CD4-positive, alpha-beta T cell (primary cell): ENCODE data around the gene PRRX1. TPM values are rescaled to one million over a fixed set of nuclear protein-coding genes. Genes with fewer than 3 reads are reported as not detected.

ENCODE experiments used
- ATAC-seq: fragments of 200-7000 bp; cut with Tn5 transposase; one replicate; pipeline ENCODE4 v1.10.0; 2022; ENCODE audit warnings: mild to moderate bottlenecking; ENCODE audit not compliant: poor library complexity
- CTCF ChIA-PET: fragments of 350-600 bp; sonication (Branson Sonifier 250); formaldehyde crosslinking; loops from one replicate; lab custom pipeline; 2021; ENCODE audit warnings: antibody characterized with exemption, inconsistent platforms; lab: Charles Lee
- POLR2A ChIA-PET: fragments of 350-600 bp; sonication (Branson Sonifier 250); formaldehyde crosslinking; loops from one replicate; lab custom pipeline; 2021; ENCODE audit warnings: antibody characterized with exemption, inconsistent platforms; lab: Charles Lee
- DNase-seq, 14 experiments: peaks; one replicate each; pipeline ENCODE4 v3.0.0-alpha.2; 2013 to 2020; ENCODE audit warnings: mixed read lengths in 2 of 14
- H3K27ac ChIP-seq, 2 donors: one replicate each; pipeline versions ENCODE4 v1.5.1 to v1.7.0; 2013; ENCODE audit warnings: low read length in 2 of 2, low read depth in 1 of 2, mild to moderate bottlenecking in 1 of 2
- H3K27me3 ChIP-seq, 2 experiments: 1 replicate in 1 of 2; 2 replicates in 1 of 2; pipeline versions ENCODE4 v1.6.1 to v1.7.0; 2013; ENCODE audit warnings: low read length in 2 of 2, control low read depth in 1 of 2, mild to moderate bottlenecking in 1 of 2, moderate library complexity in 1 of 2; ENCODE audit not compliant: insufficient read depth in 2 of 2, control insufficient read depth in 1 of 2
- H3K36me3 ChIP-seq: one replicate; pipeline ENCODE4 v1.6.1; 2013; ENCODE audit warnings: low read length, control low read depth; ENCODE audit not compliant: insufficient read depth
- H3K4me1 ChIP-seq: one replicate; pipeline ENCODE4 v1.6.1; 2013; ENCODE audit warnings: low read length, control low read depth; ENCODE audit not compliant: insufficient read depth
- H3K4me3 ChIP-seq: one replicate; pipeline ENCODE4 v1.5.1; 2013; ENCODE audit warnings: mild to moderate bottlenecking, low read length, moderate library complexity
- H3K9me3 ChIP-seq, 2 experiments: 1 replicate in 1 of 2; 2 replicates in 1 of 2; pipeline versions ENCODE4 v1.6.1 to v1.7.0; 2013; ENCODE audit warnings: low read length in 2 of 2, mild to moderate bottlenecking in 2 of 2, control low read depth in 1 of 2, moderate library complexity in 1 of 2; ENCODE audit not compliant: control insufficient read depth in 1 of 2, insufficient read depth in 1 of 2
- H3K27ac Mint-ChIP-seq: one replicate; pipeline ENCODE4 v1.8.0; 2020; ENCODE audit warnings: mixed read lengths
- H3K27me3 Mint-ChIP-seq: one replicate; pipeline ENCODE4 v1.8.0; 2021; ENCODE audit warnings: mixed read lengths
- H3K36me3 Mint-ChIP-seq: one replicate; pipeline ENCODE4 v1.8.0; 2021; ENCODE audit warnings: low read depth, mixed read lengths
- H3K4me1 Mint-ChIP-seq: one replicate; pipeline ENCODE4 v1.8.0; 2021; ENCODE audit warnings: low read depth, mixed read lengths
- H3K4me3 Mint-ChIP-seq: one replicate; pipeline ENCODE4 v1.8.0; 2020; ENCODE audit warnings: mild to moderate bottlenecking, mixed read lengths
- H3K9me3 Mint-ChIP-seq: one replicate; pipeline ENCODE4 v1.8.0; 2020; ENCODE audit warnings: mixed read lengths
- intact Hi-C, 2 experiments: fragments of 100-400 bp; cut with DNase I in 1 of 2; cut with micrococcal nuclease in 1 of 2; formaldehyde crosslinking; loops; one replicate each; pipeline versions ENCODE4 v1.15.1 to v1.9.0; 2023 to 2025; cut with DNase I, micrococcal nuclease
- total RNA-seq, 174 experiments: library from RNA in 2 of 174; stranded (reverse) in 2 of 174; gene quantifications; one replicate each; pipeline ENCODE4 v1.2.3 and lab custom pipeline; 2021 to 2026
- TF ChIP-seq, protein P1 (sequence below): fragments of 200-600 bp; IDR thresholded peaks from one replicate; pipeline ENCODE4 v1.8.0; 2022; ENCODE audit warnings: antibody characterized with exemption, mild to moderate bottlenecking

PRRX1 gene
- total RNA-seq, 2 experiments from 2014 or later = not detected

DNA sequence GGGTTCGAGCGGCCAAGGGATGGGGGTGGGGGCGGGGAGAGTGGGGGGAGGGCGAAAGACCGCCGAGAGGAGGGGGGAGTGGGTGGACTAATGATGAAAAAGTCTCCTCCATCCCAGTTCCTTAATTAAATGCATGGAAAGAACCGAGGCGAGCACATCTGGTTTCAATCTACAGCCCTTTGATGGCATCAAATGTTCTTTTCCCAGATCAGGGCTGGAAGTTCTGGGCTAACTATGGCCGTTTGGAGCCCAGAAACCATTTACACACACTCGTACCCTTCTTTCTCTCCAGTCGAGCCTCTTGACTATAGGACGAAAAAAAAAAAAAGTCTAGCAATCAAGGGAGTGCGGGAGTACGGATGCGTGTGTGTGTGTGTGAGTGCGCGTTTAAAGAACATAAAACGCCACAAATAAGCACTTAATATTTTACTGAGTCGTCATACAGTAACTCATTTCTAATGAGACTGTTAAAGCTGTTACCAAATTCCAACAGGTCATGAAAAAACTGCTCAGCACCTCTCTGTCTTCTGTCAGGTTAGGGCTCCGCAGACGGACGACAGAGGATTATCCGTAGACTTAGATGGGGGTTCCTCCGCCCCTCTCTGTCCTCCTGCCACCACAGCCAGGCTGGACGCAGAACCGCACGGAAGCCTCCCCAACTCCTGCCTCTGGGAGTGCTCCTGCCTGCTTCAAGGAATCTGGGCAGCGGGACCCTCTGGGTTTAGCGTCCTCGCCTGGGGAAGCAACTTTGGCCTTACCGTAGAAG, 2.1 kb upstream of the PRRX1 start:
- H3K27me3 ChIP-seq = peaks cover 72 to 93% of the 10 kb centered on the region in 2 experiments
- intact Hi-C loops = no loop called here
- CTCF ChIA-PET = no interaction called here

DNA sequence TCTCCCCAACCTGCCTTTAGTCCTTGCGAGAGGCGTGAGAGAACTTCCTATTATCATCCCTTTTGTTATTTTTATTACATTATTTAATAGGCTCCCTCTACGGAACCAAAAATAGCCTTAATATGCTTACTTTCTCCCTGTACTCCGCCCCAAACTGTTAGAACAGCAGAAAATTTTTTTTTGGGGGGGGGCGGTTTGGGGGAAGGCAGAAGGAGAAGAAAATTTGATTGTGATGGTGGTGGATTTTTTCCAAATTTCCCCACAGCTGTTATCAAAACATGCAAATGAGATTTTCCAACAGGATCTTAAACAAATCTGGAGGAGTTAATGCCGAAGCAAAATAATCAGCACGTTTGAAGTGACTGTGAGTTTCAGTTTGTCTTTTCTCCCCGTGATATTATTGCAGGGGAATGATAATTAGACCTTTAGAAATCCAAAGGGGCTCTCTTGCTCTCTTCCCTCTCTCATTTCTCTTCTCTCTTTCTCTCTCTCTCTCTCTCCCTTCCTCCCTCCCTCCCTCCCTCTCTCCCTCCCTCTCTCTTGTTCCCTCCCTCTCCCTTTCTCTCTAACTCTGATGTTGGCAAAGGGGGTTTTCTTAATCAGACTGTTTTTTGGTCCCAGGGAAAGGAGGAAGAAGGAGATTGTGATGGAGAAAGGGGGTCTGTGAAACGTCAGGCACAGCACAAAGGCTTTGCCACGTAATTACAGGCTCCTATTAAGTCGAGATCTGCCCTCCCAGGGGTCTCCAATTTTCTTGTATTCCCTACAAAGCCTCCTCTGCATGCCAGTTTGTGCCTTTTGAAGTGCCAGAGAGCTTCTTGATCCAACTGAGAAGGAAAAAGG, 1.1 kb upstream of the PRRX1 start:
- no peaks in the 10 kb centered on the region for H3K36me3 Mint-ChIP-seq
- H3K4me3 Mint-ChIP-seq = no peak overlapping the region
- no peaks in the 10 kb centered on the region for H3K36me3 ChIP-seq
- DNase-seq (no peak), ATAC-seq (no peak)
- peaks cover 20% of the 10 kb centered on the region for H3K4me1 ChIP-seq
- H3K27ac ChIP-seq = no peak overlapping the region
- TF ChIP-seq, protein P1, sequence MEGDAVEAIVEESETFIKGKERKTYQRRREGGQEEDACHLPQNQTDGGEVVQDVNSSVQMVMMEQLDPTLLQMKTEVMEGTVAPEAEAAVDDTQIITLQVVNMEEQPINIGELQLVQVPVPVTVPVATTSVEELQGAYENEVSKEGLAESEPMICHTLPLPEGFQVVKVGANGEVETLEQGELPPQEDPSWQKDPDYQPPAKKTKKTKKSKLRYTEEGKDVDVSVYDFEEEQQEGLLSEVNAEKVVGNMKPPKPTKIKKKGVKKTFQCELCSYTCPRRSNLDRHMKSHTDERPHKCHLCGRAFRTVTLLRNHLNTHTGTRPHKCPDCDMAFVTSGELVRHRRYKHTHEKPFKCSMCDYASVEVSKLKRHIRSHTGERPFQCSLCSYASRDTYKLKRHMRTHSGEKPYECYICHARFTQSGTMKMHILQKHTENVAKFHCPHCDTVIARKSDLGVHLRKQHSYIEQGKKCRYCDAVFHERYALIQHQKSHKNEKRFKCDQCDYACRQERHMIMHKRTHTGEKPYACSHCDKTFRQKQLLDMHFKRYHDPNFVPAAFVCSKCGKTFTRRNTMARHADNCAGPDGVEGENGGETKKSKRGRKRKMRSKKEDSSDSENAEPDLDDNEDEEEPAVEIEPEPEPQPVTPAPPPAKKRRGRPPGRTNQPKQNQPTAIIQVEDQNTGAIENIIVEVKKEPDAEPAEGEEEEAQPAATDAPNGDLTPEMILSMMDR = no peak
- intact Hi-C loops = no loop called here
- no peaks in the 10 kb centered on the region for H3K9me3 Mint-ChIP-seq
- peaks cover 73 to 95% of the 10 kb centered on the region in 2 experiments for H3K27me3 ChIP-seq
- H3K4me1 Mint-ChIP-seq = peaks cover 36% of the 10 kb centered on the region
- H3K27me3 Mint-ChIP-seq = peaks cover 93% of the 10 kb centered on the region
- H3K4me3 ChIP-seq = no peak overlapping the region
- H3K27ac Mint-ChIP-seq = no peak overlapping the region
- POLR2A ChIA-PET = no interaction called here
- peaks cover 0 to 32% of the 10 kb centered on the region in 2 experiments for H3K9me3 ChIP-seq
- CTCF ChIA-PET = no interaction called here

More for the DNA sequence above, 2.1 kb upstream of the PRRX1 start:
- DNase-seq = no peak
- TF ChIP-seq, protein P1 = no peak
- Histone ChIP-seq H3K4me1 (peaks cover 20% of the 10 kb centered on the region), H3K36me3 (no peaks in the 10 kb centered on the region), H3K4me3 (no peak overlapping the region), H3K27ac (no peak overlapping the region), H3K9me3 (peaks cover 0 to 31% of the 10 kb centered on the region in 2 experiments)
- Mint-ChIP-seq H3K4me3 (no peak overlapping the region), H3K9me3 (no peaks in the 10 kb centered on the region), H3K4me1 (peaks cover 26% of the 10 kb centered on the region), H3K27me3 (peaks cover 93% of the 10 kb centered on the region), H3K36me3 (no peaks in the 10 kb centered on the region), H3K27ac (no peak overlapping the region)
- POLR2A ChIA-PET = no interaction called here
- no peak for ATAC-seq

DNA sequence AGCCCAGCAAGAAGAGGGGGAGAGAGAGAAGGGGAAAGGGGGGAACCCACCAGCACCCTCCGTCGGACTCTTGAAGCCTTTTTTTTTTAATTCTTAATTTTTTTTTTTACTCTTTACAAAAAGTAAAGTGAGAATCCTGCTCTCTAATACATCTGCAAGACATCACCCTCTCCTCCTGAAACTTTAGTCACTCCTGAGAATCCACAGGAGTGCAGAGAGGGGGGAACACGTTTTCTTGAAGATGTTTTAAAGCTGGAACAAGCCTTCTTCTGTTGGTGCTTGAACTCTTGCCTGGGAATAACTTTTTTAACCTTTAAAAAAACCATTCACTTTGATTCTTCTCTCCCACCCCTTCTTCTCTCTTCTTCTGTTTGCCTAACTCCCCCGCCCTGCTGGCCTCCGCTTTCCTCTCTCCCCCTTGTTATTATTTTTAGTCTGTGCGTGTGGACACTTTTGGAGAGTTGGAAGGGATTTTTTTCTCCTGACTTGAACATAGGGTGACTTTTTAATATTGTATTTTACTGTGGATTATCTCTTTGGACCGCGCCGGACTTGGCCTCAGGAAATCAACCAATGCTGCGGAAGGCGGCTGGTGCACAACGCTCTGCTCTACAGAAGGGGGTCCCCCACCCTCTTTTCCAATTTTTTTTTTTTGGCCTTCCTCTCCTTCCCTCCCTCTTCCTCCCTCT, 383 bp upstream of the PRRX1 start:
- Histone ChIP-seq H3K4me3 (no peak overlapping the region), H3K27me3 (peaks cover 79 to 97% of the 10 kb centered on the region in 2 experiments), H3K27ac (no peak overlapping the region), H3K4me1 (peaks cover 20% of the 10 kb centered on the region), H3K9me3 (peaks cover 0 to 32% of the 10 kb centered on the region in 2 experiments), H3K36me3 (no peaks in the 10 kb centered on the region)
- ChIA-PET CTCF (no interaction called here), POLR2A (no interaction called here)
- Mint-ChIP-seq H3K27ac (no peak overlapping the region), H3K27me3 (peaks cover 93% of the 10 kb centered on the region), H3K4me3 (no peak overlapping the region), H3K4me1 (peaks cover 43% of the 10 kb centered on the region), H3K9me3 (no peaks in the 10 kb centered on the region), H3K36me3 (no peaks in the 10 kb centered on the region)
- ATAC-seq = no peak
- no peak for DNase-seq
- intact Hi-C loops = no loop called here
- TF ChIP-seq, protein P1 = no peak
